GM19035 (cell line): ENCODE results near the gene FRMD3.

ENCODE experiments used
- ATAC-seq: cut with Tn5 transposase; IDR thresholded peaks from one replicate; pipeline ENCODE4 v1.9.1; 2021; ENCODE audit not compliant: unreplicated experiment

The FRMD3 gene

DNA sequence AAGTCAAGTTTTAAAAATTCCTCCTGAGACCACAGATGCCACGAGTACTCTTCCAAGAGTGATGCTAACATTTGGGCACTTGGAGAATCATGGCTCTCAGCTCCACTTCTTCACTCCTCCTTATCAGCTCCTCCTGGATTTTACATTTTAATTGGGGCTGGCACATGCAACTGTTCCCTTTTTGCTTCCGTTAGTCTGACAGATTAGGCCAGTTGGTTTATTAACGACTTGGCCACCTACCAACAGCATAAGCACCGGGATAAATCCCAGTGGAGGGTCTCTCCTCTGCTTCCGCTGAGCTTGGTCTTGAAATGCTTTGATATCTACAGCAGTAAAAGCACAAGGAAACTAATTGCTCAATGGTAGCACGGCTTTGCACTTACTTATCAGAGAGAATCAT lies 340.6 kb downstream of the FRMD3 start:
- no peak for ATAC-seq

DNA sequence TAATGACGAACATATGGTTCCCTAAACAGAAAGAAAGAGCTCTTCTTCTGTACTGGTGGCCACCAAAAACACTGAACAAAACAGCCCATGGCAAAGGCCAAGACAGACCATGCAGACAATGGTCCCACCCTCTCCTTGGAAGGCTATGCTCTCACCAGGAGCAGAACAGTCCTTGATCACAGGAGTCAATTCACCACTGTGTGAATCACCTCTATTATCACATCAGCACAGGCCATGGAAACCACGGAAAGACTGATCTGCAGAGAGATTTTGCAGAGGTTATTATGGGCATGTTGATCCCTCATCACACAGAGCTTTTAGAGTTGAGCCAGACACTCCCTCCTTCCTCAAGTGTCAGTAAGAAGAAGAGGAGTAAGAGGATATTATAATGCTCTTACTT lies 341.3 kb downstream of the FRMD3 start:
- no peak for ATAC-seq
